Left ventricle myocardium inferior (tissue), 1 donor: Measurements from ENCODE around the gene MRPL43. TPM values are rescaled to one million over a fixed set of nuclear protein-coding genes. Genes with fewer than 3 reads are reported as not detected.

Source experiments
- DNase-seq: peaks from one replicate; pipeline ENCODE4 v3.0.0-alpha.2; 2020
- H3K27ac ChIP-seq: fragments of 200-600 bp; replicated peaks from 2 replicates; pipeline ENCODE4 v1.8.0; 2021
- H3K27me3 ChIP-seq: fragments of 200-600 bp; 2 replicates; pipeline ENCODE4 v1.8.0; 2021; ENCODE audit warnings: low read depth
- H3K36me3 ChIP-seq: fragments of 200-600 bp; 2 replicates; pipeline ENCODE4 v1.8.0; 2021
- H3K4me1 ChIP-seq: fragments of 200-600 bp; 2 replicates; pipeline ENCODE4 v1.8.0; 2021
- H3K4me3 ChIP-seq: fragments of 200-600 bp; 2 replicates; pipeline ENCODE4 v1.8.0; 2021; ENCODE audit warnings: mild to moderate bottlenecking, moderate library complexity
- H3K9me3 ChIP-seq: fragments of 200-600 bp; replicated peaks from 2 replicates; pipeline ENCODE4 v1.8.0; 2021
- intact Hi-C: fragments of 100-400 bp; cut with micrococcal nuclease; formaldehyde crosslinking; loops from one replicate; pipeline ENCODE4 v1.11.0; 2022
- total RNA-seq: library from RNA; stranded (reverse); fragmentation: NEBNext Ultra II Directional; extraction: Animal tissue kit (Norgen Biotek cat#: 25700); gene quantifications from one replicate; pipeline ENCODE4 v1.2.1, GENCODE V29; 2021
- TF ChIP-seq, protein P1 (sequence below): fragments of 200-600 bp; IDR thresholded peaks from 2 replicates; pipeline ENCODE4 v1.8.0; 2021; ENCODE audit warnings: antibody characterized with exemption, mild to moderate bottlenecking, borderline replicate concordance
- donor health status: DM: no; HTN: yes; CAD: no; lungs with severe emphysema.

The MRPL43 gene
- total RNA-seq, 1 donor from 2014 or later, result 49.7 TPM

DNA sequence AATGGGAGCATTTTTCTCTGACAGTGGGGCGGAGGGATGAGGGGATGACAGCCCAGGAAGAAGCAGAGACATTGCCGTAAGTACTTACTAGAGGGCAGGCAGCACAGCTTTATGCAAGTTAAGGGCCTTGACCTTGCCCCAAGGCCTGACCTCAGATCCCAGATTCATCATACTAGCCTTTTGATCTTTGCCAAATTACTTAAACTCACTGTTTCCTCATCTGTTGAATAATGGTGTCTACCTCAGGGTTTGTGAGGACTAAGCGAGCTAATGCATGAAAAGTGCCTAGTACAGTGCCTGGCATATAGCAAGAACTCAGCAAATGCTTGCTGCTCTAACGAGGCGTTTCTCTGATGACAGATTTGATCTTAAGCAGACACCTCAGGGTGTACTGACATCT lies 21.5 kb downstream of the MRPL43 start:
- Histone ChIP-seq H3K27ac (no peak overlapping the region), H3K4me3 (no peak overlapping the region), H3K27me3 (no peaks in the 10 kb centered on the region), H3K9me3 (no peaks in the 10 kb centered on the region), H3K36me3 (peaks cover 51% of the 10 kb centered on the region), H3K4me1 (peaks cover 17% of the 10 kb centered on the region)
- TF ChIP-seq, protein P1, sequence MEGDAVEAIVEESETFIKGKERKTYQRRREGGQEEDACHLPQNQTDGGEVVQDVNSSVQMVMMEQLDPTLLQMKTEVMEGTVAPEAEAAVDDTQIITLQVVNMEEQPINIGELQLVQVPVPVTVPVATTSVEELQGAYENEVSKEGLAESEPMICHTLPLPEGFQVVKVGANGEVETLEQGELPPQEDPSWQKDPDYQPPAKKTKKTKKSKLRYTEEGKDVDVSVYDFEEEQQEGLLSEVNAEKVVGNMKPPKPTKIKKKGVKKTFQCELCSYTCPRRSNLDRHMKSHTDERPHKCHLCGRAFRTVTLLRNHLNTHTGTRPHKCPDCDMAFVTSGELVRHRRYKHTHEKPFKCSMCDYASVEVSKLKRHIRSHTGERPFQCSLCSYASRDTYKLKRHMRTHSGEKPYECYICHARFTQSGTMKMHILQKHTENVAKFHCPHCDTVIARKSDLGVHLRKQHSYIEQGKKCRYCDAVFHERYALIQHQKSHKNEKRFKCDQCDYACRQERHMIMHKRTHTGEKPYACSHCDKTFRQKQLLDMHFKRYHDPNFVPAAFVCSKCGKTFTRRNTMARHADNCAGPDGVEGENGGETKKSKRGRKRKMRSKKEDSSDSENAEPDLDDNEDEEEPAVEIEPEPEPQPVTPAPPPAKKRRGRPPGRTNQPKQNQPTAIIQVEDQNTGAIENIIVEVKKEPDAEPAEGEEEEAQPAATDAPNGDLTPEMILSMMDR, result no peak
- DNase-seq, result no peak
- intact Hi-C loops, result no loop called here

- Histone ChIP-seq H3K36me3 (peaks cover 71% of the 10 kb centered on the region), H3K27ac (no peak overlapping the region), H3K4me3 (no peak overlapping the region), H3K27me3 (no peaks in the 10 kb centered on the region), H3K4me1 (peaks cover 5% of the 10 kb centered on the region), H3K9me3 (no peaks in the 10 kb centered on the region)
- TF ChIP-seq, protein P1, result no peak
- DNase-seq, result no peak
- intact Hi-C loops, result no loop called here
Measured at GRCh38 chr10:100963826-100964225, 23.5 kb downstream of the MRPL43 start.

GRCh38 chr10:100962351-100963080 lies 24.8 kb downstream of the MRPL43 start:
- H3K4me1 ChIP-seq, result no peaks in the 10 kb centered on the region
- H3K4me3 ChIP-seq, result no peak overlapping the region
- TF ChIP-seq, protein P1, result no peak
- DNase-seq, result no peak
- intact Hi-C loops, result no loop called here
- H3K27me3 ChIP-seq, result no peaks in the 10 kb centered on the region
- H3K9me3 ChIP-seq, result no peaks in the 10 kb centered on the region
- H3K27ac ChIP-seq, result no peak overlapping the region
- peaks cover 84% of the 10 kb centered on the region for H3K36me3 ChIP-seq

GRCh38 chr10:100960251-100960650 lies 27.0 kb downstream of the MRPL43 start:
- Histone ChIP-seq H3K36me3 (peaks cover 96% of the 10 kb centered on the region), H3K4me3 (no peak overlapping the region), H3K9me3 (no peaks in the 10 kb centered on the region), H3K27ac (no peak overlapping the region), H3K4me1 (no peaks in the 10 kb centered on the region), H3K27me3 (no peaks in the 10 kb centered on the region)
- no peak for DNase-seq
- TF ChIP-seq, protein P1, result no peak
- intact Hi-C loops, result no loop called here

- Histone ChIP-seq H3K4me3 (no peak overlapping the region), H3K4me1 (no peaks in the 10 kb centered on the region), H3K9me3 (no peaks in the 10 kb centered on the region), H3K27me3 (no peaks in the 10 kb centered on the region), H3K27ac (no peak overlapping the region), H3K36me3 (peaks cover 99% of the 10 kb centered on the region)
- DNase-seq, result no peak
- TF ChIP-seq, protein P1, result no peak
- intact Hi-C loops, result no loop called here
Measured at GRCh38 chr10:100948916-100949315, 38.4 kb downstream of the MRPL43 start.
